AG20443 (cell line): ENCODE data around the gene VSIR.

ENCODE experiments used
- DNase-seq: peaks from one replicate; pipeline ENCODE4 v3.0.0; 2012; ENCODE audit warnings: low spot score, mixed read lengths

VSIR gene

GRCh38 chr10:71773221-71773971 lies at the start of gene VSIR:
Gene VSIR, minus strand, starts transcription at chr10:71773520. Its CDS starts 81 bp downstream, at chr10:71773439.
- peak; percentile 97 for DNase-seq

GRCh38 chr10:71821909-71822763 lies 48.8 kb upstream of the VSIR start:
- DNase-seq: no peak

- DNase-seq: no peak
Measured at GRCh38 chr10:71820966-71821365, 47.6 kb upstream of the VSIR start.

- no peak for DNase-seq
Measured at GRCh38 chr10:71819985-71820384, 46.7 kb upstream of the VSIR start.

- no peak for DNase-seq
Measured at GRCh38 chr10:71819441-71819861, 46.1 kb upstream of the VSIR start.

- DNase-seq: no peak
Measured at GRCh38 chr10:71818674-71819260, 45.4 kb upstream of the VSIR start.

- no peak for DNase-seq
Measured at GRCh38 chr10:71817831-71818655, 44.7 kb upstream of the VSIR start.

- no peak for DNase-seq
Measured at GRCh38 chr10:71816936-71817618, 43.8 kb upstream of the VSIR start.

- DNase-seq: no peak
Measured at GRCh38 chr10:71816421-71816851, 43.1 kb upstream of the VSIR start.

- no peak for DNase-seq
Measured at GRCh38 chr10:71815515-71816130, 42.3 kb upstream of the VSIR start.

- no peak for DNase-seq
Measured at GRCh38 chr10:71814922-71815411, 41.6 kb upstream of the VSIR start.

- no peak for DNase-seq
Measured at GRCh38 chr10:71812913-71813590, 39.7 kb upstream of the VSIR start.

- DNase-seq: peak; percentile 88
Measured at GRCh38 chr10:71812016-71812912, 38.9 kb upstream of the VSIR start.

- DNase-seq: no peak
Measured at GRCh38 chr10:71811351-71811750, 38.0 kb upstream of the VSIR start.

- no peak for DNase-seq
Measured at GRCh38 chr10:71810048-71810750, 36.9 kb upstream of the VSIR start.

GRCh38 chr10:71809628-71810027 lies 36.3 kb upstream of the VSIR start:
- DNase-seq: no peak

GRCh38 chr10:71807557-71808510 lies 34.5 kb upstream of the VSIR start:
- DNase-seq: no peak
